Testis (tissue), 3 donors: ENCODE data around the gene DHRS2. TPM values are rescaled to one million over a fixed set of nuclear protein-coding genes. Genes with fewer than 3 reads are reported as not detected.

Experiments
- DNase-seq: peaks from one replicate; pipeline ENCODE4 v3.0.0-alpha.2; 2019
- H3K27ac ChIP-seq, 2 donors: fragments of 200-600 bp; sonication (generic); one replicate each; pipeline ENCODE4 v1.5.1; 2019
- H3K27me3 ChIP-seq: fragments of 200-600 bp; sonication (generic); one replicate; pipeline ENCODE4 v1.5.1; 2019
- H3K36me3 ChIP-seq: fragments of 200-600 bp; sonication (generic); one replicate; pipeline ENCODE4 v1.5.1; 2017; ENCODE audit warnings: low read depth; ENCODE audit errors: missing control alignments
- H3K4me1 ChIP-seq: fragments of 200-600 bp; sonication (generic); one replicate; pipeline ENCODE4 v1.5.1; 2019
- H3K4me3 ChIP-seq, 2 donors: fragments of 200-600 bp; sonication (generic); one replicate each; pipeline ENCODE4 v1.5.1; 2017 to 2019
- H3K9me3 ChIP-seq: fragments of 200-600 bp; sonication (generic); one replicate; pipeline ENCODE4 v1.5.1; 2017
- POLR2A ChIP-seq: fragments of 450-650 bp; IDR thresholded peaks from one replicate; pipeline ENCODE4 v1.6.1; 2017; ENCODE audit warnings: antibody characterized with exemption, mild to moderate bottlenecking, moderate library complexity
- WGBS, 2 donors: methylation state at CpG; one replicate each; pipeline ENCODE4 v1.1.5; 2018; 5-methylcytosine and 5-hydroxymethylcytosine counted together
- intact Hi-C: fragments of 100-400 bp; cut with DNase I; formaldehyde crosslinking; loops from one replicate; pipeline ENCODE4 v1.15.1; 2023; ENCODE audit warnings: low total_unique reads
- polyA plus RNA-seq: library from polyadenylated mRNA; stranded (reverse); fragments of 350-450 nt; fragmentation: Illumina TruSeq; extraction: RNeasy Lipid Tissue Mini Kit (QIAGEN cat#74804); gene quantifications from one replicate; pipeline ENCODE4 v1.2.3, GENCODE V29; 2014; ENCODE audit warnings: low read depth, low replicate concordance; ENCODE audit not compliant: insufficient read depth
- total RNA-seq, 2 donors: library from RNA; depleted of rRNA; stranded (reverse); fragments of >200 nt; gene quantifications; one replicate each; pipeline ENCODE4 v1.2.3, GENCODE V29; 2016
- TF ChIP-seq, protein P1 (sequence below), 3 experiments: fragments of 450-650 bp in 2 of 3; fragments of 200-600 bp in 1 of 3; sonication (generic) in 1 of 3; IDR thresholded peaks; one replicate each; pipeline ENCODE4 v1.5.1; 2016 to 2019; ENCODE audit warnings: antibody characterized with exemption in 3 of 3, mild to moderate bottlenecking in 2 of 3, moderate library complexity in 1 of 3

DHRS2 gene
- total and polyA plus RNA-seq, 3 donors from 2014 or later = 3.3 to 6.1 (median 4.1) TPM

DNA sequence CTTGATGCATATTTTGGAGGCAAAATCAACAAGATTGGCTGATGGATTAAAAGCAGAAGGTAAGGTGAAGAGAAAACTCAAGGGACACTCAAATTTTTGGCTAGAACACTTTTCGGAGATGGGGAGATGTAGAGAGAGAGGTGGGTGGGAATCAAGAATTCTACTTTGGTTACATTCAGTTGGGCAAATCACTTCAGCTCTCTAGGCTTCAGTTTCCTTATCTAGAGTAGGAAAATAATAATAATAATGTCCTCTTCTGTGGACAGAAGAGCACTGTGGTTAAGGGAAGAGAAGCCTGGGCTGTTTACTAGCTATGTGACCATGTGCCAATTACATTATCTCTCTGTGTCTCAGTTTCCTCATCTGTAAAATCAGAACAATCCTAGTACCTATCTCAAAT lies 23.4 kb upstream of the DHRS2 start:
- Histone ChIP-seq H3K9me3 (no peaks in the 10 kb centered on the region), H3K27ac (no peak overlapping the region), H3K4me3 (no peak overlapping the region), H3K27me3 (no peaks in the 10 kb centered on the region), H3K4me1 (no peaks in the 10 kb centered on the region), H3K36me3 (no peaks in the 10 kb centered on the region)
- no peak for TF ChIP-seq POLR2A
- TF ChIP-seq, protein P1, sequence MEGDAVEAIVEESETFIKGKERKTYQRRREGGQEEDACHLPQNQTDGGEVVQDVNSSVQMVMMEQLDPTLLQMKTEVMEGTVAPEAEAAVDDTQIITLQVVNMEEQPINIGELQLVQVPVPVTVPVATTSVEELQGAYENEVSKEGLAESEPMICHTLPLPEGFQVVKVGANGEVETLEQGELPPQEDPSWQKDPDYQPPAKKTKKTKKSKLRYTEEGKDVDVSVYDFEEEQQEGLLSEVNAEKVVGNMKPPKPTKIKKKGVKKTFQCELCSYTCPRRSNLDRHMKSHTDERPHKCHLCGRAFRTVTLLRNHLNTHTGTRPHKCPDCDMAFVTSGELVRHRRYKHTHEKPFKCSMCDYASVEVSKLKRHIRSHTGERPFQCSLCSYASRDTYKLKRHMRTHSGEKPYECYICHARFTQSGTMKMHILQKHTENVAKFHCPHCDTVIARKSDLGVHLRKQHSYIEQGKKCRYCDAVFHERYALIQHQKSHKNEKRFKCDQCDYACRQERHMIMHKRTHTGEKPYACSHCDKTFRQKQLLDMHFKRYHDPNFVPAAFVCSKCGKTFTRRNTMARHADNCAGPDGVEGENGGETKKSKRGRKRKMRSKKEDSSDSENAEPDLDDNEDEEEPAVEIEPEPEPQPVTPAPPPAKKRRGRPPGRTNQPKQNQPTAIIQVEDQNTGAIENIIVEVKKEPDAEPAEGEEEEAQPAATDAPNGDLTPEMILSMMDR (IDR thresholded peaks at IDR 0.05) = no peak
- 92 to 93% methylated on average over 1 of the region's 1 CpG for WGBS, 2 donors
- DNase-seq = no peak
- intact Hi-C loops = no loop called here

DNA sequence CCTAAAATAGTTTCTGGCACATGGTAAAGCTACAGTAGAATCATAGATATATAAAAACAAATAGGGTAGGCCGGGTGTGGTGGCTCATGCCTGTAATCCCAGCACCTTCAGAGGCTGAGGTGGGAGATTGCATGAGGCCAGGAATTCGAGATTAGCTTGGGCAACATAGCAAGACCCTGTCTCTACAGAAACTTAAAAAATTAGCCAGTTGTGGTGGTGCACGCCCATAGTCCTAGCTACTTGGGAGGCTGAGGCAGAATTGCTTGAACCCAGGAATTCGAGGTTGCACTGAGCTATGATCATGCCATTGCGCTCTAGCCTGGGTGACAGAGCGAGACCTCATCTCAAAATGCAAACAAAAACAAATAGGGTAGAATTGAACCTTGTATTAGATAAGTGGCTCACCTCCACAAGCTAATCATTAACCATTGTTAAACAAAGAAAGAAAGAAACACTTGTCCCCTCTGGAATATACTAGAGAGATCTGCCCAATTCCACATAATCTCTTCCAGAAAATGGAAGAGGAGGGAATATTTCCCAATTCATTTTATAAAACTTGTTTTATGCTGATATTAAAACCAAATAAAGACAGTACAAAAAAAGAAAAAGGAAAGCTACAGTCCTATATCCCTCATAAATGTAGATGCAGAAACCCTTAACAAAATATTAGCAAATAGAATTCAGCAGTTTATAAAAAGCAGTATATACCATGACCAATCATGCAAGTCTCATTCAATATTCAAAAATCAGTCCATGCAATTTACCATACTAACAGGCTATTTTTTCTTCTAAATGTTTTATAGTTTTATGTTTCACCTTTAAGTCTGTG lies 22.7 kb upstream of the DHRS2 start:
- Histone ChIP-seq H3K36me3 (no peaks in the 10 kb centered on the region), H3K9me3 (no peaks in the 10 kb centered on the region), H3K4me1 (no peaks in the 10 kb centered on the region), H3K27me3 (no peaks in the 10 kb centered on the region), H3K4me3 (no peak overlapping the region), H3K27ac (no peak overlapping the region)
- intact Hi-C loops = no loop called here
- TF ChIP-seq, protein P1 (IDR thresholded peaks at IDR 0.05) = no peak
- no peak for TF ChIP-seq POLR2A
- no peak for DNase-seq
- WGBS, 2 donors = 89 to 97% methylated on average over 6 of the region's 6 CpGs

DNA sequence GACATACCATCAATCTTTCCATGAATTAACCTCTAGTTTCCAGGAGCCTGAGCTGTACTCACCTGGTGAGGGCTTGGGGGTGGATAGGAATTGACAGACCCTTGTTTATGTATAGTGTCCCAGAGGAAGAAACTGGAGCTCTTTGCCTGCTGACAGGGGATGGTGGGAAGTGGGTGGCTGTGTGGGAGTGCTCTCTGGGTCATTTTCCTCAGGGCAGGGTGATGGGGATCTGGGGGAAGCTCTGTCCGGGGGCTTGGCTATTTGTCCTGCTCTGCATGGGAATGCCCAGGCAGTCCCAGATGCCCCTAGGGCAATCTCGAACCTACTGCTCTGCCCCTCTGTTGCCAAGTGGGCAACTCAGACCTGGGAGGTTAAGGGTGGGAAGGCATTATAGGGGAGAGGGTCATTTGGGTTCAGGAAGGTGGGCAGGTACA lies 21.8 kb upstream of the DHRS2 start:
- H3K9me3 ChIP-seq = no peaks in the 10 kb centered on the region
- H3K36me3 ChIP-seq = no peaks in the 10 kb centered on the region
- no peak for DNase-seq
- 64 to 79% methylated on average over 2 of the region's 2 CpGs for WGBS, 2 donors
- H3K27ac ChIP-seq = no peak overlapping the region
- H3K4me3 ChIP-seq = no peak overlapping the region
- intact Hi-C loops = no loop called here
- H3K4me1 ChIP-seq = no peaks in the 10 kb centered on the region
- TF ChIP-seq, protein P1 (IDR thresholded peaks at IDR 0.05) = no peak
- no peak for TF ChIP-seq POLR2A
- no peaks in the 10 kb centered on the region for H3K27me3 ChIP-seq

DNA sequence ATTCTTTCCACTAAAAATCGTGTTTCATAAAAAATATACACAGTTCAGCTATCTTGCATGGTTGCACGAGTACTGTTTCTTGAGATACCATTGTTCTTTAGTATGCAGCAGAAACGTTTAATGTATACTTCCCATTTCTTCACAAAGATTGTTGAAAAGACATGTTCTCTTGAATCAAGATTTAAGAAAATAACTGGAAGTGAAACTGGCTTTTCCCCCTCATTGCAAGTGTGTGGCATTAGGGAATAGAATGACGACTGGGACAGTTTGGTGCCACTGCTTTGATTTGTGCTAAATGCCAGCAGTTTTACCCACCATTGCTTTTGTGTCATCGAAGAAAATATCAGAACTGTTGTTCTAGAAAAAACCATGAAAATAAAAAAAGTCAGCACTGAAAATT lies 20.3 kb upstream of the DHRS2 start:
- WGBS, 2 donors = 79 to 80% methylated on average over 5 of the region's 5 CpGs
- TF ChIP-seq, protein P1 (IDR thresholded peaks at IDR 0.05) = no peak
- TF ChIP-seq POLR2A = no peak
- Histone ChIP-seq H3K9me3 (no peaks in the 10 kb centered on the region), H3K4me1 (no peaks in the 10 kb centered on the region), H3K4me3 (no peak overlapping the region), H3K36me3 (no peaks in the 10 kb centered on the region), H3K27ac (no peak overlapping the region), H3K27me3 (no peaks in the 10 kb centered on the region)
- intact Hi-C loops = no loop called here
- no peak for DNase-seq

DNA sequence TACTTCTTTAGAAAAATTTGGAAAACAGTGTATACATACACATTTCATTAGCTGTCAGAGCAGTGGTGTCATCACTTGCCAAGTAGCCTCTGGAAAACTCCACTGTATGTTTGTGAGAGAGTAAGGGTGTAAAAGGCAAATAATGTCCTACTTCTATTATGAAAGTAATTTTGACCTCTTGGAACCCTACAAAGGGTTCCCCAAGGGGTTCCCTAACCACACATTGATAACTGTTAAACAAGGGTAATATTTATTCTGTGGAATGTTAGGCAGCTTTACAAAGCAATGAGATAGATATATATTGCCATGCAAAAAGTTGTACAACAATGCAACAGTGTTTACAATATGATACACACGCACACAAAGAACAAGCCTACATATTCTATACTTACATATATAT lies 18.6 kb upstream of the DHRS2 start:
- Histone ChIP-seq H3K9me3 (no peaks in the 10 kb centered on the region), H3K27ac (no peak overlapping the region), H3K27me3 (no peaks in the 10 kb centered on the region), H3K4me1 (no peaks in the 10 kb centered on the region), H3K4me3 (no peak overlapping the region), H3K36me3 (no peaks in the 10 kb centered on the region)
- 86 to 88% methylated on average over 1 of the region's 1 CpG for whole genome bisulfite sequencing, 2 donors
- TF ChIP-seq POLR2A = no peak
- TF ChIP-seq, protein P1 (IDR thresholded peaks at IDR 0.05) = no peak
- intact Hi-C loops = no loop called here
- no peak for DNase-seq
